Liver (tissue), 3 donors: ENCODE results near the gene ATG10.
A peak's percentile ranks its signal among the peaks of the same experiment; 100 is the strongest.

Source experiments
- ATF3 ChIP-seq: IDR thresholded peaks from 2 replicates; pipeline ENCODE4 v1.6.1; 2016; ENCODE audit warnings: antibody characterized with exemption
- CTCF ChIP-seq: fragments of 150-350 bp; IDR thresholded peaks from 2 replicates; pipeline ENCODE4 v1.5.1; 2017; ENCODE audit warnings: improper control_type of control experiment, low read depth, low read length; ENCODE audit not compliant: missing input control
- EGR1 ChIP-seq, 2 donors: IDR thresholded peaks; 2 replicates each; pipeline ENCODE4 v1.6.1; 2016 to 2018; ENCODE audit warnings: antibody characterized with exemption in 2 of 2, low read depth in 2 of 2
- FOXA1 ChIP-seq: IDR thresholded peaks from 2 replicates; pipeline ENCODE4 v1.6.1; 2016; ENCODE audit warnings: antibody characterized with exemption
- GABPA ChIP-seq, 2 donors: IDR thresholded peaks in 1 of 2; conservative IDR thresholded peaks in 1 of 2; 2 replicates each; pipeline ENCODE4 v1.6.1; 2016; ENCODE audit warnings: antibody characterized with exemption in 2 of 2, mild to moderate bottlenecking in 1 of 2, moderate library complexity in 1 of 2
- JUND ChIP-seq, 2 donors: IDR thresholded peaks; 2 replicates each; pipeline ENCODE4 v1.6.1; 2016; ENCODE audit warnings: antibody characterized with exemption in 2 of 2
- MAX ChIP-seq: IDR thresholded peaks from 2 replicates; pipeline ENCODE4 v1.6.1; 2016; ENCODE audit warnings: antibody characterized with exemption
- RAD21 ChIP-seq, 2 donors: IDR thresholded peaks; 2 replicates each; pipeline ENCODE4 v1.6.1; 2016; ENCODE audit warnings: antibody characterized with exemption in 2 of 2, mild to moderate bottlenecking in 2 of 2
- RXRA ChIP-seq, 2 donors: IDR thresholded peaks; 2 replicates each; pipeline ENCODE4 v1.6.1; 2017 to 2018; ENCODE audit warnings: antibody characterized with exemption in 2 of 2, mild to moderate bottlenecking in 1 of 2
- SP1 ChIP-seq: IDR thresholded peaks from 2 replicates; pipeline ENCODE4 v1.6.1; 2018; ENCODE audit warnings: antibody characterized with exemption, mild to moderate bottlenecking
- TAF1 ChIP-seq: conservative IDR thresholded peaks from 2 replicates; pipeline ENCODE4 v1.6.1; 2016; ENCODE audit warnings: antibody characterized with exemption, mild to moderate bottlenecking
- donor health status: healthy.
- donor health status: healthy.

GRCh38 chr5:81971111-81971711 lies 612 bp upstream of the ATG10 start:
- no peak for TF ChIP-seq CTCF
- no peak for TF ChIP-seq EGR1 (IDR thresholded peaks at IDR 0.05; ENCODE audit: low read depth in 2 of 2)
- no peak for TF ChIP-seq RAD21 (IDR thresholded peaks at IDR 0.05)
- TF ChIP-seq RXRA (IDR thresholded peaks at IDR 0.05), result peak; percentile 53 to 57
- peak in 1 of 2 donors; percentile 22 for TF ChIP-seq JUND (IDR thresholded peaks at IDR 0.05)
- peak; percentile 40 for TF ChIP-seq TAF1
- peak; percentile 72 for TF ChIP-seq SP1
- no peak for TF ChIP-seq ATF3
- no peak for TF ChIP-seq FOXA1
- peak; percentile 12 for TF ChIP-seq MAX
- TF ChIP-seq GABPA (IDR thresholded peaks at IDR 0.05 in 1 of 2, conservative IDR thresholded peaks at IDR 0.05 in 1 of 2), result no peak
